GM21447 (cell line): ENCODE measurements around the gene FBLN2.

Experiments
- ATAC-seq: cut with Tn5 transposase; IDR thresholded peaks from one replicate; pipeline ENCODE4 v1.9.1; 2021; ENCODE audit not compliant: unreplicated experiment

Gene FBLN2

DNA sequence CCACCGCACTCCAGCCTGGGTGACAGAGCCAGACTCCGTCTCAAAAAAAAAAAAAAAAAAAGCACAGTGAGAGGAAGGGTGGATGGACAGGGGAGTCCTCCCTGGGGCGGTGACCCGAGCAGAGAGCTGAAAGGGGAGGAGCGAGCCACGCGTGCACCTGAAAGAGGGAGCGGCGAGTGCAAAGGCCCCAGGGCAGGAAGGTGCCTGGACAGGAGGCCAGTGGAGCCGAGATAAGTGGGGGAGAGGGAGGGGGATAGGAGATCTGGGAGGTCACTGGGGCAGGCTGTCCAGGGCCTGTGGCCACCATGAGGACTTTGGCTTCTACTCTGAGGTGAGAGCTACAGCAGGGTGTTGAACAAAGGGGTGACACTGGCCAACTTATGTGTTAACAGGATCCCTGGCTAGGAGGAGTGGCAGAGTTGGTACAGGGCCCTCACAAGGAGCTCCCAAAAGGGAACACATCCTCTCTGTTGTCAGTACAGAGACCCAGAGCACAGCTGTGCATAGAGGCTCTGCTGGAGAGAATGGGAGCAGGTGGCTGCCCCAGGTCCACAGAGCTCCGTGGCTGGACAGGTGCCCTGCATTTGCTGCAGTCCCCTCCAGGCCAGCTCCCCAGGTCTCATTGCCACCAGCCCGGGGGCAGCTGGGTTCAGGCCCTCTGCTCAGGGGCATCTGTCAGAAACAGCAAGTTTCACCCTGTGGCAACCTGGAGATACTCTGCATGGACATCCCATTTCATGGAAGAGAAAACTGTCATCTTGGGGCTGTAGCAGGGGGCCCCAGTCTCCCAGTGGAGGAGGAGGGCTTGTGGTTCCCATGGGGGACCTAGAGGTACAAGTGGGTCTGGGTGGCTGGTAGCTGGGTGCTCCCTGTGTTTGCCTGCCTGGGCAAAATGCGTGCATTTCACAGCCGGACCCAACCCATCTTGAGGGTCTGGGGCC lies 28.5 kb downstream of the FBLN2 start:
- ATAC-seq, result no peak

DNA sequence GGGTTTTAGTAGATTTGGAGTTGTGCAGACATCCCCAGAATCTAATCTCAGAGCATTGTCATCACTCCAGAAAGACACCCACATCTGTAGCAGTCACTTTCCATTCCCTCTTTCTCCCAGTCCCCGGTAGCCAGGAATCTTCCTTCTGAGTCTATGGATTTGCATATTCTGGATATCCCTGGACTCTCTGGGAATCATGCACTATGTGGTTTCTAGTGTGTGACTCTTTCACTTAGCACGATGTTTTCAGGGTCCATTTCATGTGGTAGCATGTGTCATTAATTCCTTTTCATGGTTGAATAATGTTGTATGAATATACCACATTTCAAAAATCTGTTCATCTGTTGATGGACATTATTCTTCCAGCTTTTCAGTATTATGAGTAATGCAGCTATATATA lies 29.3 kb downstream of the FBLN2 start:
- no peak for ATAC-seq

DNA sequence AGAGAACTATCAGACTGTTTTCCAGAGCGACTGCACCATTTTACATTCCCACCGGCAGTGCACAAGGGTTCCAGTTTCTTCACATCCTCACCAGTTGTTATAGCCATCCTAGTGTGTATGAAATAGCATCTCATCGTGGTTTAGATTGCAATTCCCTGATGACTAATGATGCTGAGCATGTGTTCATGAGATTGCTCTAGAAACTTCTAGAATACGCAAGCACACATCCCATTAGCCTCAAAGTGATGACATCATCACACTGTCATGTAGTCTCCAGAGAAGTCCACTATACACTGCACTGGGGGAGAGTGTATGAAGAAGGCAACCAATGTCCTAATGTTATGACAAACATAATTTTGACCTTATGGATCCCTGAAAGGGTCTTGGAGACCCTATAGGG lies 30.1 kb downstream of the FBLN2 start:
- no peak for ATAC-seq

DNA sequence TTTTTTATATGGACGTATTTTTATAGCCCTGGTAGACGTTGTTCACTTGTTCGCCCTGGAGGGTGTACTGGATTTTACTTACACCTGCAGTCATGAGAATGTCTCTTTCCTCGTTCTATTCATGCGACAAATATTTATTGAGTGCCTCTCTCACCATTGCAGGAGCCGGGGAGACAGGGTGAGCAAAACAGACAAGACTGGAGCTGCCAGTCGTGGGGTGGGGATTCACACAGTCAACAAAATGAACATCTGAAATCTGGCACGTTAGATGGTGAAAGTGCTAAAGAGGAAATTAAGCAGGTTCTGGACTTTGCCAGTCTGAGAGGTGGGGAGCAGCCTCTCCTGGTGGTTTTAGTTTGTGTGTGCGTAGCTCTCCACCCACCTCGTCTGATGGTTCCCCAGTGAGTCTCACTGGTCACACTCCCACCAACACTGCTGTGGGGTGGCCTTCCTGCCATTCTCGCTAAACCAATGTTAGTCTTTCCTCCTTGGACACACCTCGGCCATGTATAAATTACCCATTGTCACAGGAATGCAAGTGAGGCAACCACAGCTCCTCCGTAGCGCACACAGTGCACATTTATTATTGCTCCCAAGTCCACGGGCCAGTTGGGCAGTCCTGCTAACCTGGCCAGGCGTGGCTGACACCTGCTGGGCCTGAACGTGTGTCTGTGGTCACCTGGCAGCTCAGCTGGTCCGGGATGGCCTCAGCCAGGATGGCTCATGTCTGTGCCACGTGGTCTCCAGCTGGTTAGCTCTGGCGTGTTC lies 31.5 kb downstream of the FBLN2 start:
- ATAC-seq, result no peak

DNA sequence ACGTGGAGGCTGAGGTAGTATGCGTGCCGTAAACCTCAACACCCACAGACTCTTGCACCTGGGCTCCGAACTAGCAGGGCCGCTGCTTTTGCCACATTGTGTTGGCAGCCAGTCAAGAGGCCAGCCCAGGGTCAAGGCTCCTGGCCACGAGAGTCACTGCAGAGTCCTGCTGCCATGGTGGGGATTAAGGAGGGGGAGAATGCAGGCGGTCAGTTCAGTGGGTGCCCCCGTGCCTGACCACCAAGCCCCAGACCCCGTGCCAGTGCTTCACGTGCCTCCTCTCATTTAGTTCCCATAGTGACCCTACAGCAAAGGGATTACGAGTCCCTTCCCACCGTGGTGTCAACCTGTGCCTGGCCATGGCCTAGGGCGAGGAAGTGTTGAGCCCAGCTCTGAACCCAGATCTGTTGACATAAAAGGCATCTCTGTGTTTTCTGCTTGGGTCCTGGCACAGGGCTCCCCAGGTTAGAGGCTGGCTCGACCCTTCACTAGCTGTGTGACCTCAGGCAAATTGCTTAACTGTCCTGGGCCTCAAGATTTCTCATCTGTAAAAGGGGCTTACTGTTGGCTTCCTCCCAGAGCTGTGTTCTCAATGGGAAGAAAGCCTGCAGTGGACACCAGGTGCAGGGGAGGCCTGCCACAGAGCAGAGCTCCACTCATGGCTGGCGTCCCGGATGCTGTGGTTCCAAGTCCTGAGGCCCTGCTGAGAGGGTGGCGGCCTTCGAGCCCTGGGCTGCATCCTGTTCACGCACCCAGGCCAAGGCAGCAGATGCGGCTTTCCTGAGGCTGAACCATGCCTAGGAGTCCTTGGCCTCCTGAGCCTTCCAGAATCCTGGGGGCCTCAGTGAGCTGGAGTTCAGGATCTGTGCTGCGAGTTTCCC lies 32.8 kb downstream of the FBLN2 start:
- no peak for ATAC-seq

DNA sequence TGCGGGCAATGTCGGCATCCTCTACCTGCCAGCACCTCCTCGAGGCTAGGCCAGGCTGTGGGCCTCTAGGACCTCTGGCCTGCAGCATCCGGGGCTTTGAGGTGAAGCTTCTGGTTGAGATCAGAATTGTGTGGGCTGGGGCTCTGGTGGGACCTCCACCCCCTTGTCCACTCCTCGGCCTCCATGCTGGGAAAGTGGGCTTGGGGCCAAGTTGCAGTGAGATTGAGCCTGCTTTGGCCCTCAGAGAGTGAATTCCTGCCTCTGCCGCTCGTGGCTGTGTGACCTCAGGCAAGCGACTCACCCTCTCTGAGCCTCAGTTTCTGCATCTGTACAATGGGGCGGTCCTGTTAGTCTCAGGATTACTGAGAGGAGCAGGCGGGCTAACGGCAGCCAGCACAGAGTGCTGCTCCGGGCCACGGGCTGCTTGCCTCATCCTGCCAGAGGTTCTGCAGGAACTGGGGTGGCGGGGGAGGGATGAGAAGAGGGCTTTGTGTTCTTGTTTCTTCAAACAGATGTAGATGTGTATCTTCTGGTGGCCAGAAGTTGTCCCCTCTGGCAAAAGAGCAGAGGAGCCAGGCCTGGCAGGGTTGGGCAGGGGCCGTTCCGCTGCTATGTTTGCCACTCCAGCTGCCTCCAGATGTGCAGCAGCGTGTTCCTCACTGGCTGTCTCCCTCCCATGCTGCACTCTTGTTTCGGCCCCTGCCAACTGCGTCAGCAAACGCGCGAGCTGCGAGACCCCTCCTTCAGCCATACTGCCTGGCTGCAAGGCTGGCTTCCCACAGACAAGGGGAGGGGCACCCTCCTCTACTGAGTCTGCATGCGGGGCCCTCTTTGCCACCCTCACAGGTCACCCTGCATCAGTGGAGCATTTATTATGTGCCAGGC lies 33.7 kb downstream of the FBLN2 start:
- no peak for ATAC-seq

DNA sequence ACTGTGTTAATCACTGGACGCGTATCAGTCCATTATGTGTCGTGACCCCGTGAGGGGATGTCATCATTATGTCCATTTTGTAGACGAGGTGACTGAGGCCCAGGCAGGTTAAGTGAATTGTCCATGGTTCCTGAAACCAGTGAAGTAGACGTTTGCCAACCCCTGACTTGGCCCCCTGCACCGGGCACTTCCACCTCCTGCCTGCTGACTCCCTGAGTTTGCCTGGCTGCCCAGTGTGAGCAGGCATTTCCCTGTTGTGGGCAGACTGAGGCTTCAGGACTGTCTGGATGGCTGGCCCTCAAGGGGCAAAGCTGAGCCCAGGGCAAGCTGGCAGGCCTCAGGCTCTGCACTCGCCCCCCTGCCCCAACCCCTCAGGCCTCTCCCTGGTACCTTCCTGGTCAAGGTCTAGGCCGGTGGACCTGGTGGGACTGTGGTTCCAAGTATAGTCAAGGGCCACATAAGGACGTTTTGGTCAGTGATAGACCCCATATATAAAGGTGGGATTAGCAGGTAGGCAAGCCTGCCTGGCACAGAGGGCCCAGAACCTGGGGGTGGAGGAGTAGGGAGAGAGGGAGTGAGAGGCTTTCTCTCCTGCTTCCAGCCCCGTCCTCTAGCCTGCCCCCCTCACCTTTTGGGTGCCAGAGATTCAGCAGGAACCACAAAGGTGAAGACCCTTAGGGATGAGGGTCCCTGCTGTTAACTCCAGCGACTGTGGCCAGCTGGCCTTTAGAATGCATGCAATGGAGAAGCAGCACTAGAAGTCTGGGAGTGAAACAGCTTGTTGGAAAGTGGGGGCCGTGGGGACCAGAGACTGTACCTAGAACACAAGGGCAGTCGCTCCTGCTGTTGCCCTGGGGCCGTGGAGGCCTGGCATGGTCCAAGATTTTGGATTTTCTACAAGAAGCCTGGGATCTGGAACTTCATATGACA lies 34.6 kb downstream of the FBLN2 start:
- no peak for ATAC-seq

DNA sequence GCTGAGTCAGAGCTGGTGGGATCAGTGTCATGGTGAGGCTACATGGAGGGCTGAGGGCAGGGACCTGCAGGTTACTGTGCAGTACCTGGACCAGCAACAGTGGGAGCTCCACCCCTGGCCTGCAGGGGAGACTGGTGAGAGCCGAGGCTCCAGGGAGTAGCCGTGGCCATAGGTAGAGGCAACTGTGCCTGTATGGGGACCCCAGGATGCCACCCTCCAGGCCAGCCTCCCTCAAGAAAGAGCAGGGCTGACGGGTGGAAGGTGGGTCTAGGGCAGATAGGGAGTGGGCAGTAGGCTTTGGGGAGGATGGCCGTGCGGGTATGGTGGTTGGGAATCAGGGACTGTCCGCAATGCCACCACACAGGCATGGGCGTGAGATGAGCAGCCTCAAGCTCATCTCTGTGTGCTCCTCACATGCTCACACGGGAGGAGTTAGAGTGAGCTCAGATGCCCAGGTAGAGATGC lies 35.5 kb downstream of the FBLN2 start:
- no peak for ATAC-seq

DNA sequence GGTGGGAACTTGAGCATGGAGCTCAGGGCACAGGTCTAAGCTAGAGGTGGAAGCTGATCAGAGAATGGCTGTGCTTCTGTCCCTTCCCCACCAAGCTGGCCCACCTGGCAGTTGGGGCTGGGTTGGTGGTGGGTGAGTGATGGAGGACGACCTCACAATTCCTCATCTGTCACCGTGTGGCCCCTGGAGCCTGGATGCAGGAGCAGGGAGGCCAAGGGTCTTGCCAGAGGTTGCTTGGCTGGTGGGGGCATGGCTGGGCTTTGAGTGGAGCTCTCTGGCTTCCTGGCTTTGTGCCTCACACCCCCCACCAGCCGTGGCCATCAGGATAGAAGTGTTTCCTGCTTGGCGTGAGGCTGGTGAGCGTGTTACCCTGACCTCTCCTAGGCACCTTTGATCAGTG lies 36.0 kb downstream of the FBLN2 start:
- no peak for ATAC-seq

DNA sequence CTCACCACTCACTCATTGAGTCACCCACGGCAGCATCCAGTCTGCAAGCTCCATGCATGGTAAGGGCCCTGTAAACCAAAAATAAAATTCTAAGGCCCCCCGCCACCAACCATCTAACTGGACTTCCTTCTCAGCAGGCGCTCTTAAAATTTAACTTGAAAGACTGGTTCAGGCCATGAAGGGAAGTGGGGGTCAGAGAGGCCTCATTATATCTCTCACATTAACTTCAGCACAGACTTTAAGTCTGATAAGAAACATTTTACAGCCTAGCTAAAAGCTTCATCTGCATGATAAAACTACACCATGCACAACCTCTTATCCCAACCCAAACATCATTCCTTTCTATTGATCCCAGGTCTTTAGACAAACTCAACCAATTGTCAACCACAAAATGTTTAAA lies 38.5 kb downstream of the FBLN2 start:
- ATAC-seq, result no peak

DNA sequence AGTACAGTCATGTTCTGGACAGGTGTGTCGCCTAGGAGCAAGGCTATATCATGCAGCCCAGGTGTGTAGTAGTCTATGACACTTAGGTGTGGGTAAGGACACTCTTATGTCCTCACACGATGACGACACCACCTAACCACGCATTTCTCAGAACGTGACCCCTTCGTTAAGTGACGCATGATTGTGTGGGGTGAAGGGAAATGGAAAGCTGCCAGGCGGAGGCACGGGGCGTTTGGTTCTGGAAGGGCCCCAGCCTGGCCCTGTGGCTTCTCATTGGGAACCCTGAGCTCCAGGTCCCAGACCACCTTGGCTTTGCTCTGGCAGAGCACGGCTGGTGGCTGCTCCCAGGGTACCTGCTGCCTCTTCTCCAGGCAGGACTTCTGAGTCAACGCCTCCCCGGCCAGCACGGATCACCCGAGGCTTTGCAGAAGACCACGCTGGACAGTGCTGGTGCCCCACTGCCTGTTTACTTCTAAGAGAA lies 39.3 kb downstream of the FBLN2 start:
- no peak for ATAC-seq

DNA sequence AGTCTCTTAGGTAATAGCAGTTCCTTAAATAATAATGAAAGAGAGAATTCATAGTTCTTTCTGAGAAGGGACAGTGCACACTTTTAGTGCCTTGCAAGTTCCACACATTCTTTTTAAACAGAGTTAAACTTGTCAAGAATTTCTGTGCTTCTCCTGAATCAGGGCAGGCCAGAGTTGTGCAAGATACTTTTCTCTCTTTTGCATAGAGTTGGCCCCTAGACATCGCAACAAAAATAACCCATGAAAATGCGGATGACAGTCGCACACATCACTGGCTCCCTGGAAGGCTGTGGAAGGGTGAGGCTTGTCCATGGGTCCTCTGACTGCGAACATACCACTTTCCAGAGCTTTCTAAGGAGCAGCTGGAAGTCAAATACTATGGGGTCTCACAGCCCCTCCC lies 40.1 kb downstream of the FBLN2 start:
- ATAC-seq, result no peak

DNA sequence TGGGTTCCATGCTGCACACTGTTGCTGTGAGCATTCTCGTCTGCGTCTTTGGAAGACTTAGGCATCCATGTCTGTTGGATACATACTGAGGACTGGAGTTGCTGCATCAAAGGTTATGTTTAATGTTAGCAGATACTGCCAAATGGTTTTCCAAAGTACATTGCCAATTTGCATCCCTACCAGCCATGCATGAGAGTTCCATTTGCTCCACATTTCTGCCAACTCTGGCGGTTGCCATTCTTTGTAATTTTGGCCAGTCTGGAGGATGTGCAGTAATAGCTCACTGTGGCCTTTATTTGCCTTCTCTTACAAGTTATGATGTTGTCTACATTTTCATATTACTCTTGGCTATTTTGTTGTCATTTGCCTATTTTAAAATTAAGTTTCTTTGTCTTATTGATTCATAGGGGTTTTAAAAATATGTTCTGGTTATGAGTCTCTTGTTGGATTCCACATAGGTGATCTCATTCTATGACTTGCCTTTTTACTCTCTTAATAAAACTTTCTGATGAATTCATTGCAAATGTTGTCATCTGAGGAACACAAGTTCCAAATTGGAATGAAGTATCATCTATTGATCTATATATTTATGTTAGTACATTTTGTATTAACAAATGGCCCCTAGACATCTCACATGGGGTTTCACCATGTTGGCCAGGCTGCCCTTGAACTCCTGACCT lies 42.1 kb downstream of the FBLN2 start:
- ATAC-seq, result no peak

DNA sequence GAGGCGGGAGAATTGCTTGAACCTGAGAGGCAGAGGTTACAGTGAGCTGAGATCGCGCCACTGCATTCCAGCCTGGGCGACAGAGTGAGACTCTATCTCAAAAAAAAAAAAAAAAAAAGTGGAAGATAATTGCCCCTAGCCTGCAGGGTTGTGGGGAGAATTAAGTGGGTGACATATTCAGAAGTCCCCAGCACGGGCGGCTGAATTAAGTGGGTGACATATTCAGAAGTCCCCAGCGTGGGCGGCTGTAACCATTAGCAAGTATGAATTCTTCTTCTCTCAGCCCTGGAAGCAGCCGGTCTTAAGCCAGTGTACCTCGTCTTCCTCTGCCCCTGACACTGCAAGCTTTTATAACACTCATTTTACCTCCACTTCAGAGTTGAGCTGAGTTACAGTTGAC lies 44.7 kb downstream of the FBLN2 start:
- no peak for ATAC-seq

DNA sequence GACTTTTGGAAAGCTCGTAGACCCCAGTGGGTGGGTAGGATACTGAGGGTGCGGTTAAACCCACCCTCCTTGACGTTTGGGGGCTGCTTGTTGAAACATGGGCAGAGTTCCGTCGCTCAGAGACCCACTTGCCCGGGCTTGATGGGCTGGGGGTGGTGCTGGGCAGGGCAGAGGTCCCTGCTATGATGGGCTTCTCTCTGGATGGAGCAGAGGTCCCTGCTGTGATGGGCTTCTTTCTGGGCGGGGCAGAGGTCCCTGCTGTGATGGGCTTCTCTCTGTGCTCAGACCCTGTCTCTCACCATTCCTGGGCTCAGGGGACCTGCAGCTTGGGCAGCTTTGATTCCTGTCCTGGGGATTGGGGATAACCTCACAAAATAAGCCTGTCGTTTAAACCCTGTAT lies 45.2 kb downstream of the FBLN2 start:
- ATAC-seq, result no peak

DNA sequence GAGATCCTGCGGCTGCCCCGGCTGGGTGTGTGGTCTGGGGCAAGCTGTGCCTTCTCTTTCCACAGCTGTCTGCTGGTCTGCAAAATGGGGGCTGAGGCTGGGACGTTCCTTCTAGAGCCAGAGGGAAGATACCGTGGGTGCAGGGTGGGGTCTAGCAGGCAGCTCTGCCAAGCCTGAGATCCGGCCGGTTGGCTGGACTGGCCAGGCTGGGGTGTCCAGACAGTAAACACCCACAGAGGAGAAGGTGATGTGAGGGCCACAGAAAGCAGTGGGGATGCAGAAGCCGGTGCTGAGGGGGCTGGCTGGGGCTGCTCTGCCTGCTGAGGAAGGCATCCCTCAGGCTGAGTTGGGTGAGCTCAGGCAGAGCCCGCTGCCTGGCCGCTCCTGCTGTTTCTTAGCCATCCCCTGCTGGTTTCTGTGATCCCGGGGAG lies 46.1 kb downstream of the FBLN2 start:
- no peak for ATAC-seq

DNA sequence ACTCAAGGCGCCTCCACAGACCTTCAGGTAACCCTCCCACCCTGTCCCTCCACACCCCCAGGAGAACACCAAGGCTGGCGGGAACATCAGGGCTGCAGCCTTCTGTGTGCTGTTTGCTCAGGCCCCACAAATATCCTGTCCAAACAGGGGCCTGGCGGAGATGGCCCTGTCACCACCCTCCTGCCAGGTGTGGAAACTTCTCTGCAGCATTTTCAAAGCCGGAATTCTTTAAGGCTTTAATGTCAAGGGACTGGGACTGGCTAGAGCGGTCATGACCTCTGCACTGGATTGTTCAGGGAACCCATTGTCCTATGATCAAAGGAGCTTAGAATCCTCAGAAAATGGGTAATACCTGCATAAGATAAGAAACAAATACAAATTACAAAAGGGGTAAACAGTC lies 46.6 kb downstream of the FBLN2 start:
- ATAC-seq, result no peak

DNA sequence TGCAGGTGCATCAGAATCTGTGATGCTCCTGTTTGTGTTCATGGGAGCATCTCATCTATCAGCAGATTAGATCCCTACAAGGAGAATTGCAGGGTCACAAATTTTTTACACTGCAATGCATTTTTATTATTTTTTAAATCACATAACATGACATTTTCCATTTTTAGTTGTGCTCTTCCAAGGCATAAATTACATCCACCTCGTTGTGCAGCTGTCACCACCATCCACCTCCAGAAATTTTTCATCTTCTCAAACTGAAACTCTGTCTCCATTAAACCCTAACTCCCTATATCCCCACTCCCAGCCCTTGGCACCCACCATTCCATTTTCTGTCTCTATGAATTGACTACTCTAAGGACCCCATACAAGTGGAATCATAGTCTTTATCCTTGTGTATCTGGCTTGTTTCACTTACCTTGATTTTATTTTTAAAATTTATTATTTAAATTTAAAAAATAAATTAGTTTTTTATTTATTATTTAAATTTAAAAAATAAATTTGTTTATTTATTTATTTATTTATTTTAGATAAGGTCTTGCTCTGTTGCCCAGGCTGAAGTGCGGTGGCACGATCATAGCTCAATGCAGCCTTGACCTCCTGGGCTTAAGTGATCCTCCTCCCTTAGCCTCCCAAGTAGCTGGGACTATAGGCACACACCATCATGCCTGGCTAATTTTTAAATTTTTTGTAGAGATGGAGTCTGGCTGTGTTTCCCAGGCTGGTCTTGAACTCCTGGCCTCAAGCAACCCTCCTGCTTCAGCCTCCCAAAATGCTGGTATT lies 47.7 kb downstream of the FBLN2 start:
- no peak for ATAC-seq
